ENCODE measurements around the gene CELA3A.

GRCh38 chr1:22040286-22040623, 38.8 kb downstream of the CELA3A start:
- TF ChIP-seq POLR2AphosphoS5 (IDR thresholded peaks at IDR 0.05; ENCODE audit: low read depth, low read length) (no peak), SIN3A (IDR thresholded peaks at IDR 0.05; ENCODE audit: borderline replicate concordance, insufficient read depth, low read length) (no peak), TAF1 (IDR thresholded peaks at IDR 0.05; ENCODE audit: borderline replicate concordance, insufficient read depth, low read length) (no peak)
